GM19023 (cell line): ENCODE data around the gene OR5H14.
"Not testable (repeated sequence)": the region's sequence is repeated elsewhere in the genome, so short reads cannot be mapped to it uniquely, and the experiment has no call there.

Source experiments
- ATAC-seq: cut with Tn5 transposase; IDR thresholded peaks from one replicate; pipeline ENCODE4 v1.9.1; 2021; ENCODE audit warnings: mild to moderate bottlenecking, moderate library complexity; ENCODE audit not compliant: unreplicated experiment

Gene OR5H14

GRCh38 chr3:98196293-98196692 lies 49.0 kb downstream of the OR5H14 start:
- ATAC-seq: not testable (repeated sequence)

GRCh38 chr3:98199020-98199419 lies 51.7 kb downstream of the OR5H14 start:
- ATAC-seq: no peak
